Fibroblast of skin of right quadriceps (primary cell): ENCODE data around the gene PRDM15.

Experiments
- DNase-seq: peaks from one replicate; pipeline ENCODE4 v3.0.0-alpha.2; 2013

Gene PRDM15

GRCh38 chr21:41908829-41909228 is 29.7 kb upstream of the PRDM15 start:
- no peak for DNase-seq

- DNase-seq: no peak
Measured at GRCh38 chr21:41907496-41908258, 28.5 kb upstream of the PRDM15 start.

- DNase-seq: no peak
Measured at GRCh38 chr21:41906770-41907169, 27.6 kb upstream of the PRDM15 start.

GRCh38 chr21:41903559-41904351 is 24.6 kb upstream of the PRDM15 start:
- DNase-seq: no peak

GRCh38 chr21:41902946-41903345 is 23.8 kb upstream of the PRDM15 start:
- no peak for DNase-seq

GRCh38 chr21:41901782-41902181 is 22.6 kb upstream of the PRDM15 start:
- DNase-seq: no peak

GRCh38 chr21:41901099-41901498 is 22.0 kb upstream of the PRDM15 start:
- no peak for DNase-seq

- no peak for DNase-seq
Measured at GRCh38 chr21:41900401-41900800, 21.3 kb upstream of the PRDM15 start.

GRCh38 chr21:41899426-41900202 is 20.5 kb upstream of the PRDM15 start:
- no peak for DNase-seq

GRCh38 chr21:41898998-41899397 is 19.9 kb upstream of the PRDM15 start:
- DNase-seq: no peak

- DNase-seq: no peak
Measured at GRCh38 chr21:41897700-41898099, 18.6 kb upstream of the PRDM15 start.

GRCh38 chr21:41897047-41897669 is 18.0 kb upstream of the PRDM15 start:
- no peak for DNase-seq

GRCh38 chr21:41895643-41896493 is 16.7 kb upstream of the PRDM15 start:
- DNase-seq: no peak

- DNase-seq: peak; percentile 76
Measured at GRCh38 chr21:41894922-41895557, 15.9 kb upstream of the PRDM15 start.

GRCh38 chr21:41894511-41894910 is 15.4 kb upstream of the PRDM15 start:
- no peak for DNase-seq

- DNase-seq: no peak
Measured at GRCh38 chr21:41892726-41893125, 13.6 kb upstream of the PRDM15 start.

GRCh38 chr21:41891132-41891531 is 12.0 kb upstream of the PRDM15 start:
- no peak for DNase-seq

GRCh38 chr21:41890355-41890754 is 11.2 kb upstream of the PRDM15 start:
- no peak for DNase-seq

GRCh38 chr21:41888749-41889376 is 9.7 kb upstream of the PRDM15 start:
- no peak for DNase-seq

- no peak for DNase-seq
Measured at GRCh38 chr21:41887667-41888066, 8.5 kb upstream of the PRDM15 start.

GRCh38 chr21:41886328-41886727 is 7.2 kb upstream of the PRDM15 start:
- DNase-seq: no peak
